HUDEP-2 (cell line): ENCODE measurements around the gene TRABD2A.
"Not testable (repeated sequence)": the region's sequence is repeated elsewhere in the genome, so short reads cannot be mapped to it uniquely, and the experiment has no call there.

Experiments
- DNase-seq, 76 experiments: peaks; one replicate each; lab custom pipeline; 2025; ENCODE audit not compliant: unreplicated experiment in 76 of 76; lab: John Stamatoyannopoulos, UW

TRABD2A gene

GRCh38 chr2:84785950-84786349 lies 94.9 kb downstream of the TRABD2A start:
- no peak for DNase-seq

DNA sequence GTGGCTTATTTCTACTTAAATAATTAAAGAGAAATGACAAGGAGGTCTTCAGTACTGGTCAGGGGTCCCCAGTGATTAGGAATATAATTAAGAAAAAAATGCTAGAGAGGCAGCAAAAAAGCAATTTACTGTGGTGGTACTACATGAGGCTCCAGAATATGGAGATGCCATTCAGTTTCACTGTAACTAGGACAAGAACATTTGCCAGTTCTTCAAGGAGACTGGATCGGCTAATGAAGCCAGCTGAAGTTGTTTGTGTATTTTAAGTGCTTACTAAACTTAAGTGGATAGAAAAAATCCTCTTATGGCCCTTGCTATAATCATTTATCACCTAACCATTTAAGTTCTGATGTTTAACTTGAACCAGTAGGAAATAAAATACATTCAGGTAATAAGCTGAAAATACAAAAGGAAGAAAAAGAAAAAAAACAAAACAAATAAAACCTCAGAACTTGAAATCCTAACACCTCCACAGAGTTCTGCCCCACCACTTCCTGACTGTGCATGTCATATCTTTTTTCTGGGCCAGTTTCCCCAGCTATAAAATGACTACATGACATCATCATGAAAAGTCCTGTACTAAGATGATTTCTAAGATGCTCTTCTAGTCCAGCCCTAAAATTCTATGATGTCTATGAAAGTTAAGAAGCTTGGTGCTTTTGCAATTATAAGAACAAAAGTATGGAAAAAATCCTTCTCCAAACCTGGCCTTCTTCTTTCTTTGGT lies 98.0 kb downstream of the TRABD2A start:
- DNase-seq, result no peak

GRCh38 chr2:84781942-84782716 lies 98.8 kb downstream of the TRABD2A start:
- peak in 67 of 76 experiments; percentile 1 to 76 (median 43) for DNase-seq

DNA sequence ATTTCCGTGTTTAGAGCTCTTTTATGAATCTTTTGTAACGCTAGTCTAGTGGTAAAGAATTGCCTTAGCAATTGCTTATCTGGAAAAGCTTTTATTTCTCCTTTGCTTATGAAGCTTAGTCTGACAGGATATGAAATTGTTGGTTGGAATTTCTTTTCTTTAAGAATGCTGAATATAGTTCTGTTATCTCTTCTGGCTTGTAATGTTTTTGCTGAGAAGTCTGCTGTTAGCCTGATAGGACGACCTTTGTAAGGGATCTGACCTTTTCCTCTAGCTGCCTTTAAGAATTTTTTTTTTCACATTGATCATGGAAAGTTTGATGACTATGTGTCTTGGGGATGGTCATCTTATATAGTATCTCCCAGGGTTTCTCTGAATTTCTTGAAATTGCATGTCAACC lies 101.1 kb downstream of the TRABD2A start:
- DNase-seq, result peak in 1 of 76 experiments; percentile 2

DNA sequence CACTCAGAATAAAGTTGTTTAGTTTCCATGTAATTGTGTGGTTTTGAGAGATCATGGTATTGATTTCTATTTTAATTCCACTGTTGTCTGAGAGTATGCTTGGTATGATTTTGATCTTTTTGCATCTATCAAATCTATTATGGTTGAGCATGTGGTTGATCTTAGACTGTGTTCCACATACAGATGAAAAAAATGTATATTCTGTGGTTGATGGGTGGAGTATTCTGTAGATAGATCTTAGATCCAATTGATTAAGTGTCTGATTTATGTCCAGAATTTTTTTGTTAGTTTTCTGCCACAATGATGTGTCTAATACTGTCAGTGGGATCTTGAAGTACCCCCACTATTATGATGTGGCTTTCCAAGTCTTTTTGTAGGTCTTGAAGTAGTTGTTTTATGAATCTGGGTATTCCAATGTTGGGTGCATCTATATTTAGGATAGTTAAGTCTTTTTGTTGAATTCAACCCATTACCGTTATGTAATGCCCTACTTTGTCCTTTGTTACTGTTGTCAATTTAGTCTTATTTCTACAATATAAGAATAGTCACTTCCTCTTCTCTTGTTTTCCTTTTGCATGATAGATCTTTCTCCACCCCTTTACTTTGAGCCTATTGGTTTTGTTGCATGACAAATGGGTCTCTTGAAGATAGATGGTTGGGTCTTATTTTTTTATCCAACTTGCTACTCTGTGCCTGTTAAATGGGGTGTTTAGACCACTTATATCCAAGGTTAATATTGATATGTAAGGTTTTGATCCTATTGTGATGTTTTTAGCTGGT lies 101.8 kb downstream of the TRABD2A start:
- no peak for DNase-seq

DNA sequence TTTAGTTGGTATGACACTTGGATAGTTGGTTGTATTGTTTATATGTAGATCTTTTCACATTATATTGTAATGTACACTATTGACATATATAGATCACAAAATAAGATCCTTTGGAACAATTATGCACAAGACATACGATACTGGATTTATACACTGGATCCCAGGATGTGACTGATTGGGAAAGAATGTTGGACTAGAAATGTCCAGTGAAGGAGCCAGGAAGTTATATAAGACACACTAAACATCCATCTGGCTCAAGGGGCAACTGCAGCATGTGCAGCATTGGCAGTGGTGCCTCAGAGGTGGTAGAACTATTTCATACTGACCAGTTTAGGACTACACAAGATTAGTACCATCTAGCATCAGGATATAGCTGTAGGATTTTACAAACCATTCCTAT lies 104.9 kb downstream of the TRABD2A start:
- DNase-seq, result no peak

DNA sequence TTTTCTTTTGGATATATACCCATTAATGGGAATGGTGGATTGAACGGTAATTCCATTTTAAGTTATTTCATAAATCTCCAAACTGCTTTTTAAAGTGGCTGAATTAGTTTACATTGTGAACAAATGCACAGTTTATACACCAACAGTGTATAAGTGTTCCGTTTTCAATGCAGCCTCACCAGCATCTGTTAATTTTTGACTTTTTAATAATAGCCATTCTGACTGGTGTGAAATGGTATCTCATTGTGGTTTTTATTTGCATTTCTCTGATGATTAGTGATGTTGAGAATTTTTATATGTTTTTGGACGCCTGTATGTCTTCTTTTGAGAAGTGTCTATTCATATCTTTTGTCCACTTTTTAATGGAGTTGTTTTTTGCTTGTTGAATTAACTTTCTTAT lies 107.3 kb downstream of the TRABD2A start:
- DNase-seq, result not testable (repeated sequence)
